Heart left ventricle (tissue), 16 donors: ENCODE measurements around the gene CAMKMT. TPM values are rescaled to one million over a fixed set of nuclear protein-coding genes. Genes with fewer than 3 reads are reported as not detected.

Source experiments
- ATAC-seq, 4 donors: fragments of 200-7000 bp; cut with Tn5 transposase; one replicate each; pipeline ENCODE4 v1.9.1; 2020 to 2022; ENCODE audit warnings: moderate library complexity in 4 of 4, mild to moderate bottlenecking in 3 of 4, moderate number of reproducible peaks in 1 of 4
- DNase-seq, 5 donors: peaks; one replicate each; pipeline ENCODE4 v3.0.0-alpha.2; 2020
- H3K27ac ChIP-seq, 12 donors: fragments of 200-600 bp; sonication (generic) in 4 of 12; one replicate each; pipeline versions ENCODE4 v1.5.0 to v1.8.0; 2016 to 2022; ENCODE audit warnings: mild to moderate bottlenecking in 2 of 12
- H3K27me3 ChIP-seq, 9 donors: fragments of 200-600 bp; sonication (generic) in 2 of 9; one replicate each; pipeline versions ENCODE4 v1.5.1 to v1.8.0; 2016 to 2022; ENCODE audit warnings: mild to moderate bottlenecking in 3 of 9
- H3K36me3 ChIP-seq, 9 donors: fragments of 200-600 bp; sonication (generic) in 2 of 9; one replicate each; pipeline versions ENCODE4 v1.5.0 to v1.8.0; 2018 to 2022; ENCODE audit warnings: mild to moderate bottlenecking in 2 of 9
- H3K4me1 ChIP-seq, 12 donors: fragments of 200-600 bp; sonication (generic) in 4 of 12; one replicate each; pipeline versions ENCODE4 v1.5.0 to v1.8.0; 2016 to 2022; ENCODE audit warnings: mild to moderate bottlenecking in 3 of 12
- H3K4me3 ChIP-seq, 12 donors: fragments of 200-600 bp; sonication (generic) in 4 of 12; one replicate each; pipeline versions ENCODE4 v1.5.0 to v1.8.0; 2017 to 2022; ENCODE audit warnings: mild to moderate bottlenecking in 9 of 12, moderate library complexity in 4 of 12
- H3K9me3 ChIP-seq, 12 donors: fragments of 200-600 bp; sonication (generic) in 4 of 12; one replicate each; pipeline versions ENCODE4 v1.5.0 to v1.8.0; 2016 to 2022; ENCODE audit warnings: mild to moderate bottlenecking in 1 of 12
- CTCF ChIP-seq, 12 donors: fragments of 200-600 bp; sonication (generic) in 4 of 12; IDR thresholded peaks; one replicate each; pipeline versions ENCODE4 v1.5.0 to v1.8.0; 2018 to 2022; ENCODE audit warnings: antibody characterized with exemption in 12 of 12, mild to moderate bottlenecking in 5 of 12
- POLR2A ChIP-seq, 2 donors: fragments of 450-650 bp; IDR thresholded peaks; one replicate each; pipeline ENCODE4 v1.6.1; 2017; ENCODE audit warnings: antibody characterized with exemption in 2 of 2, mild to moderate bottlenecking in 2 of 2, moderate library complexity in 2 of 2
- WGBS, 4 donors: extraction: QIAGEN DNeasy Blood & Tissue Kit in 2 of 4; methylation state at CpG; one replicate each; pipeline versions ENCODE4 v1.1.5 to v1.1.7; 2013 to 2018; 5-methylcytosine and 5-hydroxymethylcytosine counted together
- intact Hi-C, 10 donors: fragments of 100-400 bp; cut with DNase I; formaldehyde crosslinking; loops; one replicate each; pipeline versions ENCODE4 v1.11.1 to v1.14.2; 2022
- polyA plus RNA-seq, 2 donors: library from polyadenylated mRNA; stranded (reverse); fragments of 200-250 nt; gene quantifications; one replicate each; pipeline ENCODE4 v1.2.3, GENCODE V29; 2013
- total RNA-seq, 9 donors: library from RNA; depleted of rRNA in 2 of 9; stranded (reverse); fragments of >200 nt in 2 of 9; fragmentation: NEBNext Ultra II Directional in 3 of 9; extraction: Animal tissue kit (Norgen Biotek cat#: 25700) in 3 of 9; gene quantifications; one replicate each; pipeline versions ENCODE4 v1.1.0 to v1.2.4, GENCODE V29; 2016 to 2023
- donor health status: ischemic (EF 13 %, LVEDD 7.1; RV severe dilation, severe dysfunction).
- donor health status: healthy with polysubstance abuse.
- donor health status: DM: no; HTN: yes; CAD: no.
- donor health status: DM: no; HTN: no; CAD: no.
- donor health status: ischemic (EF 25% LVEDD 6.9; RV normal size, moderate dysfunction).
- donor health status: ischemic (EF 25% LVEDD 5.7; RV mildly dilated, moderate dysfunction).
- donor health status: healthy.
- donor health status: DM: yes; HTN: yes; CAD: no.
- donor health status: ischemic (EF 35%, LVEDD 5.7; RV mildly dilated, moderate dysfunction).
- donor health status: nonischemic (EF 11% LVEDD 7.7; RV severe dilation, severe dysfunction).
- donor health status: DM: yes; HTN: yes; CAD: no.
- donor health status: PGD.
- donor health status: ischemic (EF 29% LVEDD 5.4; RV normal size, mild dysfunction).
- donor health status: nonischemic (EF 23%, LVEDD 6.1; RV moderate dilation, normal function).

The CAMKMT gene
- total and polyA plus RNA-seq, 11 donors, result 2.5 to 10.1 (median 4.4) TPM

- H3K27me3 ChIP-seq, result no peaks in the 10 kb centered on the region
- DNase-seq, result no peak
- 92 to 95% (median 94%) methylated on average over 1 of the region's 1 CpG for WGBS, 4 donors
- no peaks in the 10 kb centered on the region for H3K36me3 ChIP-seq
- no peaks in the 10 kb centered on the region for H3K9me3 ChIP-seq
- no peaks in the 10 kb centered on the region for H3K4me1 ChIP-seq
- intact Hi-C loops, result loop anchor here in 3 of 10 donors (10.0 kb wide), 2 partner anchors 154 to 394 kb away; no protein-coding TSS in a partner anchor
- TF ChIP-seq CTCF (IDR thresholded peaks at IDR 0.05) (no peak), POLR2A (IDR thresholded peaks at IDR 0.05) (no peak)
- no peak overlapping the region for H3K4me3 ChIP-seq
- ATAC-seq, result no peak
- H3K27ac ChIP-seq, result no peak overlapping the region
Observed at GRCh38 chr2:44560941-44561340, 199.2 kb downstream of the CAMKMT start.

GRCh38 chr2:44562737-44563136 is 201.0 kb downstream of the CAMKMT start:
- intact Hi-C loops, result loop anchor here in 3 of 10 donors (10.0 kb wide), 2 partner anchors 152 to 392 kb away; no protein-coding TSS in a partner anchor
- DNase-seq (no peak), ATAC-seq (no peak)
- Histone ChIP-seq H3K9me3 (no peaks in the 10 kb centered on the region), H3K27me3 (no peaks in the 10 kb centered on the region), H3K27ac (no peak overlapping the region), H3K36me3 (no peaks in the 10 kb centered on the region), H3K4me1 (no peaks in the 10 kb centered on the region), H3K4me3 (no peak overlapping the region)
- TF ChIP-seq CTCF (IDR thresholded peaks at IDR 0.05) (no peak), POLR2A (IDR thresholded peaks at IDR 0.05) (no peak)
- WGBS, 4 donors, result 95 to 98% (median 96%) methylated on average over 5 of the region's 5 CpGs

GRCh38 chr2:44564752-44565151 is 203.0 kb downstream of the CAMKMT start:
- no peak for ATAC-seq
- Histone ChIP-seq H3K36me3 (no peaks in the 10 kb centered on the region), H3K27ac (no peak overlapping the region), H3K9me3 (no peaks in the 10 kb centered on the region), H3K27me3 (no peaks in the 10 kb centered on the region), H3K4me3 (no peak overlapping the region), H3K4me1 (no peaks in the 10 kb centered on the region)
- 94 to 98% (median 96%) methylated on average over 5 of the region's 5 CpGs for WGBS, 4 donors
- TF ChIP-seq CTCF (IDR thresholded peaks at IDR 0.05) (no peak), POLR2A (IDR thresholded peaks at IDR 0.05) (no peak)
- intact Hi-C loops, result loop anchor here in 3 of 10 donors (10.0 kb wide), 2 partner anchors 150 to 390 kb away; no protein-coding TSS in a partner anchor
- no peak for DNase-seq

GRCh38 chr2:44566059-44566458 is 204.3 kb downstream of the CAMKMT start:
- ATAC-seq (no peak), DNase-seq (no peak)
- Histone ChIP-seq H3K27me3 (no peaks in the 10 kb centered on the region), H3K4me3 (no peak overlapping the region), H3K9me3 (no peaks in the 10 kb centered on the region), H3K4me1 (no peaks in the 10 kb centered on the region), H3K36me3 (no peaks in the 10 kb centered on the region), H3K27ac (no peak overlapping the region)
- intact Hi-C loops, result loop anchor here in 3 of 10 donors (10.0 kb wide), 2 partner anchors 149 to 389 kb away; no protein-coding TSS in a partner anchor
- no peak for TF ChIP-seq CTCF (IDR thresholded peaks at IDR 0.05)
- TF ChIP-seq POLR2A (IDR thresholded peaks at IDR 0.05), result no peak
